ENCODE data around the gene UHRF1.
"Not testable (repeated sequence)": the region's sequence is repeated elsewhere in the genome, so short reads cannot be mapped to it uniquely, and the experiment has no call there.

The UHRF1 gene

GRCh38 chr19:4909156-4909896, at the start of gene UHRF1:
Gene UHRF1 (plus strand): TSS chr19:4909501. CDS start chr19:4910886, 1,385 bp downstream.
- no peak for DNase-seq

GRCh38 chr19:4859697-4860096, 49.6 kb upstream of the UHRF1 start:
- no peak for DNase-seq

- no peak for DNase-seq
Measured at GRCh38 chr19:4861147-4861546, 48.2 kb upstream of the UHRF1 start.

- peak; percentile 29 for DNase-seq
Measured at GRCh38 chr19:4866595-4867424, 42.5 kb upstream of the UHRF1 start.

GRCh38 chr19:4867534-4868285, 41.6 kb upstream of the UHRF1 start, which contains the start of gene PLIN3:
Gene PLIN3 (minus strand): TSS chr19:4867667. CDS start chr19:4861394, 6,273 bp downstream.
- DNase-seq, result peak; percentile 85

GRCh38 chr19:4868286-4868834, 40.9 kb upstream of the UHRF1 start:
- DNase-seq, result no peak

- no peak for DNase-seq
Measured at GRCh38 chr19:4870025-4870700, 39.1 kb upstream of the UHRF1 start.

- no peak for DNase-seq
Measured at GRCh38 chr19:4871711-4872110, 37.6 kb upstream of the UHRF1 start.

- DNase-seq, result no peak
Measured at GRCh38 chr19:4873930-4874329, 35.4 kb upstream of the UHRF1 start.

- DNase-seq, result no peak
Measured at GRCh38 chr19:4877753-4878490, 31.4 kb upstream of the UHRF1 start.

GRCh38 chr19:4878491-4878968, 30.8 kb upstream of the UHRF1 start:
- no peak for DNase-seq

- DNase-seq, result no peak
Measured at GRCh38 chr19:4879041-4879440, 30.3 kb upstream of the UHRF1 start.

- not testable (repeated sequence) for DNase-seq
Measured at GRCh38 chr19:4882874-4883273, 26.4 kb upstream of the UHRF1 start.

- not testable (repeated sequence) for DNase-seq
Measured at GRCh38 chr19:4884993-4885392, 24.3 kb upstream of the UHRF1 start.

GRCh38 chr19:4887803-4888202, 21.5 kb upstream of the UHRF1 start:
- not testable (repeated sequence) for DNase-seq

GRCh38 chr19:4889034-4889815, 20.1 kb upstream of the UHRF1 start:
- DNase-seq, result no peak

GRCh38 chr19:4891066-4891465, 18.2 kb upstream of the UHRF1 start:
- no peak for DNase-seq

- not testable (repeated sequence) for DNase-seq
Measured at GRCh38 chr19:4892962-4893361, 16.3 kb upstream of the UHRF1 start.

GRCh38 chr19:4896372-4896771, 12.9 kb upstream of the UHRF1 start:
- DNase-seq, result no peak

- DNase-seq, result no peak
Measured at GRCh38 chr19:4897146-4897545, 12.2 kb upstream of the UHRF1 start.

- not testable (repeated sequence) for DNase-seq
Measured at GRCh38 chr19:4900879-4901278, 8.4 kb upstream of the UHRF1 start.

All from CD4-positive, alpha-beta T cell treated with Interleukin-4 for 4 hours (primary cell).